ENCODE results near the gene TRIP10.
A peak's percentile ranks its signal among the peaks of the same experiment; 100 is the strongest.
"Not testable (repeated sequence)": the region's sequence is repeated elsewhere in the genome, so short reads cannot be mapped to it uniquely, and the experiment has no call there.

Gene TRIP10

GRCh38 chr19:6761053-6761676, 21.7 kb downstream of the TRIP10 start:
- TF ChIP-seq SNAI2 (CRISPR knock-in tag; IDR thresholded peaks at IDR 0.05) (no peak), ZFP30 (CRISPR knock-in tag; IDR thresholded peaks at IDR 0.05) (no peak), CSDC2 (CRISPR knock-in tag; IDR thresholded peaks at IDR 0.05) (no peak), ISL1 (CRISPR knock-in tag; IDR thresholded peaks at IDR 0.05) (no peak), PPARA (CRISPR knock-in tag; IDR thresholded peaks at IDR 0.05; ENCODE audit: borderline replicate concordance) (no peak), CREB5 (CRISPR knock-in tag; IDR thresholded peaks at IDR 0.05; ENCODE audit: low read depth) (no peak), TOX (CRISPR knock-in tag; IDR thresholded peaks at IDR 0.05; ENCODE audit: borderline replicate concordance) (no peak), ZC3H10 (CRISPR knock-in tag; IDR thresholded peaks at IDR 0.05) (no peak), ZFP3 (CRISPR knock-in tag; IDR thresholded peaks at IDR 0.05) (no peak), RARB (CRISPR knock-in tag; IDR thresholded peaks at IDR 0.05) (no peak), GLIS3 (CRISPR knock-in tag; IDR thresholded peaks at IDR 0.05) (no peak), PATZ1 (CRISPR knock-in tag; IDR thresholded peaks at IDR 0.05; ENCODE audit: borderline replicate concordance) (no peak), POU6F1 (CRISPR knock-in tag; IDR thresholded peaks at IDR 0.05; ENCODE audit: borderline replicate concordance, low read depth) (no peak), TCF4 (CRISPR knock-in tag; IDR thresholded peaks at IDR 0.05; ENCODE audit: borderline replicate concordance) (no peak), BACH2 (CRISPR knock-in tag; IDR thresholded peaks at IDR 0.05; ENCODE audit: borderline replicate concordance) (no peak)
- peak; percentile 72 for ATAC-seq

- not testable (repeated sequence) for ATAC-seq
These were observed 22.8 kb downstream of the TRIP10 start for GRCh38 chr19:6762253-6762797.

GRCh38 chr19:6765738-6766356, 26.4 kb downstream of the TRIP10 start:
- no peak for TF ChIP-seq ZNF565 (CRISPR knock-in tag; conservative IDR thresholded peaks at IDR 0.05; ENCODE audit: low read depth)
- TF ChIP-seq PATZ1 (CRISPR knock-in tag; IDR thresholded peaks at IDR 0.05; ENCODE audit: borderline replicate concordance) = no peak
- no peak for TF ChIP-seq TSHZ2 (CRISPR knock-in tag; IDR thresholded peaks at IDR 0.05)
- no peak for TF ChIP-seq ZNF8 (CRISPR knock-in tag; IDR thresholded peaks at IDR 0.05)
- no peak for TF ChIP-seq SNAI2 (CRISPR knock-in tag; IDR thresholded peaks at IDR 0.05)
- no peak for TF ChIP-seq CSDC2 (CRISPR knock-in tag; IDR thresholded peaks at IDR 0.05)
- no peak for TF ChIP-seq CSRNP3 (CRISPR knock-in tag; IDR thresholded peaks at IDR 0.05)
- no peak for TF ChIP-seq ESRRG (CRISPR knock-in tag; IDR thresholded peaks at IDR 0.05)
- TF ChIP-seq RARB (CRISPR knock-in tag; IDR thresholded peaks at IDR 0.05) = no peak
- TF ChIP-seq BACH2 (CRISPR knock-in tag; IDR thresholded peaks at IDR 0.05; ENCODE audit: borderline replicate concordance) = no peak
- no peak for TF ChIP-seq PPARA (CRISPR knock-in tag; IDR thresholded peaks at IDR 0.05; ENCODE audit: borderline replicate concordance)
- TF ChIP-seq ISL1 (CRISPR knock-in tag; IDR thresholded peaks at IDR 0.05) = no peak
- TF ChIP-seq GLIS3 (CRISPR knock-in tag; IDR thresholded peaks at IDR 0.05) = no peak
- ATAC-seq = no peak
